ENCODE results near the gene ARHGAP28. TPM values are rescaled to one million over a fixed set of nuclear protein-coding genes. Genes with fewer than 3 reads are reported as not detected.

The ARHGAP28 gene
- total RNA-seq, 1 donor from 2014 or later, result 161 TPM

DNA sequence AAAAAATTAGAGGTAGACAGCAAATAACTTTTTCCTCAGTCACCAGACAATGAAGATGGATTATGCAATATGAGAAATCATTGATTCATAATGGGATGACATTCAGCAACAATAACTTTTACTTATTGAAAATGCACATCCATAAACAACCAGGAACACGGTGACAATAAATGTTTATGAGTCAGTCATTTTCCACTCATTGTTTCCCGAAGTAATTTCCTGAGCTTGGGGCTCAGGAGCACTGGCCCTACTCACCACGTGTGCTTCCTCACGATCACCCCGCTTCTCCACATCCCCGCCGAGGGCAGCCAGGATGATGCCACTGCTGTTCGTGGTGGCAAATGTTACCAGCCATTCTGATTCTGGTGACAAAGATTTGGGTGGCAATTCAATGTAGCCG is 231.8 kb downstream of the ARHGAP28 start:
- Mint-ChIP-seq H3K4me1 (no peaks in the 10 kb centered on the region), H3K27ac (no peak overlapping the region), H3K27me3 (ENCODE audit: low read depth) (no peaks in the 10 kb centered on the region), H3K36me3 (peaks cover 51% of the 10 kb centered on the region), H3K4me3 (no peak overlapping the region), H3K9me3 (peaks cover 7% of the 10 kb centered on the region)
- no peak for DNase-seq (ENCODE audit: low spot score in 2 of 2, unreplicated experiment in 2 of 2)
- TF ChIP-seq, protein P1, sequence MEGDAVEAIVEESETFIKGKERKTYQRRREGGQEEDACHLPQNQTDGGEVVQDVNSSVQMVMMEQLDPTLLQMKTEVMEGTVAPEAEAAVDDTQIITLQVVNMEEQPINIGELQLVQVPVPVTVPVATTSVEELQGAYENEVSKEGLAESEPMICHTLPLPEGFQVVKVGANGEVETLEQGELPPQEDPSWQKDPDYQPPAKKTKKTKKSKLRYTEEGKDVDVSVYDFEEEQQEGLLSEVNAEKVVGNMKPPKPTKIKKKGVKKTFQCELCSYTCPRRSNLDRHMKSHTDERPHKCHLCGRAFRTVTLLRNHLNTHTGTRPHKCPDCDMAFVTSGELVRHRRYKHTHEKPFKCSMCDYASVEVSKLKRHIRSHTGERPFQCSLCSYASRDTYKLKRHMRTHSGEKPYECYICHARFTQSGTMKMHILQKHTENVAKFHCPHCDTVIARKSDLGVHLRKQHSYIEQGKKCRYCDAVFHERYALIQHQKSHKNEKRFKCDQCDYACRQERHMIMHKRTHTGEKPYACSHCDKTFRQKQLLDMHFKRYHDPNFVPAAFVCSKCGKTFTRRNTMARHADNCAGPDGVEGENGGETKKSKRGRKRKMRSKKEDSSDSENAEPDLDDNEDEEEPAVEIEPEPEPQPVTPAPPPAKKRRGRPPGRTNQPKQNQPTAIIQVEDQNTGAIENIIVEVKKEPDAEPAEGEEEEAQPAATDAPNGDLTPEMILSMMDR (IDR thresholded peaks at IDR 0.05; ENCODE audit: unreplicated experiment), result no peak

- H3K4me1 Mint-ChIP-seq, result no peaks in the 10 kb centered on the region
- no peak overlapping the region for H3K27ac Mint-ChIP-seq
- no peak overlapping the region for H3K4me3 Mint-ChIP-seq
- H3K9me3 Mint-ChIP-seq, result peaks cover 7% of the 10 kb centered on the region
- peaks cover 51% of the 10 kb centered on the region for H3K36me3 Mint-ChIP-seq
- TF ChIP-seq, protein P1 (IDR thresholded peaks at IDR 0.05; ENCODE audit: unreplicated experiment), result no peak
- H3K27me3 Mint-ChIP-seq (ENCODE audit: low read depth), result no peaks in the 10 kb centered on the region
- no peak for DNase-seq (ENCODE audit: low spot score in 2 of 2, unreplicated experiment in 2 of 2)
These were observed 233.3 kb downstream of the ARHGAP28 start for GRCh38 chr18:6962571-6963451.

DNA sequence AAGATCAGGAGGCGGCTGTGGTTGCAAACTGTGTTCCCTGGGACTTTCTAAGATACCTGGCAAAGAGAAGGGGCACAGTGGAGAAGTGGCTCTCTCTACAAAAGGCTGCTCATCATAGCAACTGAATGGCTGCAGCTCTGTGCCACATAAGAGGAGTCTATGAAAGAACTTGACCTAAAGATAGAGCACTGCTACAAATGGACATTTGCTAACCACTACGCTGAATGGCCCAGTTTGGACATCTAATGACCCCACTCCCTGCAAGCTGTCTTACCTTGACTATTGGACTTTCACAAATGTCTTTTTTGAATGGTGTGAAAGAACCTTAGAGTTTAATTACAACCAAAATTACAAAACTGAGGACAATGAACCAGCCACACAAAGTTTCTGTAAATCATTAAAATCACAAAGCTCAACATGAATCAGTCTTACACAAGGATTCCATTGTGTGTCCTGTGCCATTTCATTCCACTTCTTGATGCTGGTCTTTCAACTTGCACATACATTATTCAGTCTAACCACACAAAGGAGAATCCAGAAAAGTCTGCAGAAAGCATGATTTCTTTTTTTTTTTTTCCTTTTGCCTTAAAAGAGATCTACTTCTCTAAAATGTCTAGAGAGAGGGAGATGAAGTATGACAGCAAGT is 234.1 kb downstream of the ARHGAP28 start:
- no peaks in the 10 kb centered on the region for H3K27me3 Mint-ChIP-seq (ENCODE audit: low read depth)
- H3K9me3 Mint-ChIP-seq, result peaks cover 7% of the 10 kb centered on the region
- H3K36me3 Mint-ChIP-seq, result peaks cover 46% of the 10 kb centered on the region

More for the DNA sequence above, 234.1 kb downstream of the ARHGAP28 start:
- no peak for DNase-seq (ENCODE audit: low spot score in 2 of 2, unreplicated experiment in 2 of 2)
- TF ChIP-seq, protein P1 (IDR thresholded peaks at IDR 0.05; ENCODE audit: unreplicated experiment), result no peak
- H3K27ac Mint-ChIP-seq, result no peak overlapping the region
- no peak overlapping the region for H3K4me3 Mint-ChIP-seq
- no peaks in the 10 kb centered on the region for H3K4me1 Mint-ChIP-seq

Measured in mesothelial cell of epicardium (in vitro differentiated cells).